ENCODE measurements around the gene TLN1.

DNA sequence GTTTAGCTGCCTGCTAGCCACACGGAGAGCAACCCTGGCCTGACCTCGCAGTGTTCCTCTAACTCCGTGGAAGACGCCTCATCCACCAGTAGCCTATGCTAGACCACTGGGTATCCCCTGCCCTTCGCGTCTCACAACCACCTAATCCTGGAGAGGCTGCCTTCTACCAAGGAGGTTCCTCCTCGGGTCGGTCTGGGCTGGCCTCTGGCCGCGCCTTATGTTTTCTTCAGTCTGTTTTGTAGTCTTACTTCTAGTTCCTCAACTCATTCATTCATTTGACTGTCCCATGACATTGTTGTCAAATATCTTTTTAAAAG is 40.7 kb downstream of the TLN1 start:
- TF ChIP-seq, protein P1, sequence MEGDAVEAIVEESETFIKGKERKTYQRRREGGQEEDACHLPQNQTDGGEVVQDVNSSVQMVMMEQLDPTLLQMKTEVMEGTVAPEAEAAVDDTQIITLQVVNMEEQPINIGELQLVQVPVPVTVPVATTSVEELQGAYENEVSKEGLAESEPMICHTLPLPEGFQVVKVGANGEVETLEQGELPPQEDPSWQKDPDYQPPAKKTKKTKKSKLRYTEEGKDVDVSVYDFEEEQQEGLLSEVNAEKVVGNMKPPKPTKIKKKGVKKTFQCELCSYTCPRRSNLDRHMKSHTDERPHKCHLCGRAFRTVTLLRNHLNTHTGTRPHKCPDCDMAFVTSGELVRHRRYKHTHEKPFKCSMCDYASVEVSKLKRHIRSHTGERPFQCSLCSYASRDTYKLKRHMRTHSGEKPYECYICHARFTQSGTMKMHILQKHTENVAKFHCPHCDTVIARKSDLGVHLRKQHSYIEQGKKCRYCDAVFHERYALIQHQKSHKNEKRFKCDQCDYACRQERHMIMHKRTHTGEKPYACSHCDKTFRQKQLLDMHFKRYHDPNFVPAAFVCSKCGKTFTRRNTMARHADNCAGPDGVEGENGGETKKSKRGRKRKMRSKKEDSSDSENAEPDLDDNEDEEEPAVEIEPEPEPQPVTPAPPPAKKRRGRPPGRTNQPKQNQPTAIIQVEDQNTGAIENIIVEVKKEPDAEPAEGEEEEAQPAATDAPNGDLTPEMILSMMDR (IDR thresholded peaks at IDR 0.05) = no peak
- no peak for TF ChIP-seq TCF7L2 (IDR thresholded peaks at IDR 0.05; ENCODE audit: low read depth, low read length)

All from Panc1 (cell line).